ENCODE measurements around the gene NHERF1.

- TF ChIP-seq POLR2A (IDR thresholded peaks at IDR 0.05) (no peak), POLR2AphosphoS5 (IDR thresholded peaks at IDR 0.05) (no peak)
- TF ChIP-seq, protein P1, sequence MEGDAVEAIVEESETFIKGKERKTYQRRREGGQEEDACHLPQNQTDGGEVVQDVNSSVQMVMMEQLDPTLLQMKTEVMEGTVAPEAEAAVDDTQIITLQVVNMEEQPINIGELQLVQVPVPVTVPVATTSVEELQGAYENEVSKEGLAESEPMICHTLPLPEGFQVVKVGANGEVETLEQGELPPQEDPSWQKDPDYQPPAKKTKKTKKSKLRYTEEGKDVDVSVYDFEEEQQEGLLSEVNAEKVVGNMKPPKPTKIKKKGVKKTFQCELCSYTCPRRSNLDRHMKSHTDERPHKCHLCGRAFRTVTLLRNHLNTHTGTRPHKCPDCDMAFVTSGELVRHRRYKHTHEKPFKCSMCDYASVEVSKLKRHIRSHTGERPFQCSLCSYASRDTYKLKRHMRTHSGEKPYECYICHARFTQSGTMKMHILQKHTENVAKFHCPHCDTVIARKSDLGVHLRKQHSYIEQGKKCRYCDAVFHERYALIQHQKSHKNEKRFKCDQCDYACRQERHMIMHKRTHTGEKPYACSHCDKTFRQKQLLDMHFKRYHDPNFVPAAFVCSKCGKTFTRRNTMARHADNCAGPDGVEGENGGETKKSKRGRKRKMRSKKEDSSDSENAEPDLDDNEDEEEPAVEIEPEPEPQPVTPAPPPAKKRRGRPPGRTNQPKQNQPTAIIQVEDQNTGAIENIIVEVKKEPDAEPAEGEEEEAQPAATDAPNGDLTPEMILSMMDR (IDR thresholded peaks at IDR 0.05), result no peak
Observed at GRCh38 chr17:74818291-74818938, 70.0 kb downstream of the NHERF1 start.

Data from breast epithelium (tissue), 3 donors.